ENCODE data around the gene ANAPC16. TPM values are rescaled to one million over a fixed set of nuclear protein-coding genes. Genes with fewer than 3 reads are reported as not detected.
"Not testable (repeated sequence)": the region's sequence is repeated elsewhere in the genome, so short reads cannot be mapped to it uniquely, and the experiment has no call there.

ANAPC16 gene
- total and polyA plus RNA-seq, 2 donors (not counting 1 experiment from before 2014, with no cell fraction given) = 104 to 132 TPM

DNA sequence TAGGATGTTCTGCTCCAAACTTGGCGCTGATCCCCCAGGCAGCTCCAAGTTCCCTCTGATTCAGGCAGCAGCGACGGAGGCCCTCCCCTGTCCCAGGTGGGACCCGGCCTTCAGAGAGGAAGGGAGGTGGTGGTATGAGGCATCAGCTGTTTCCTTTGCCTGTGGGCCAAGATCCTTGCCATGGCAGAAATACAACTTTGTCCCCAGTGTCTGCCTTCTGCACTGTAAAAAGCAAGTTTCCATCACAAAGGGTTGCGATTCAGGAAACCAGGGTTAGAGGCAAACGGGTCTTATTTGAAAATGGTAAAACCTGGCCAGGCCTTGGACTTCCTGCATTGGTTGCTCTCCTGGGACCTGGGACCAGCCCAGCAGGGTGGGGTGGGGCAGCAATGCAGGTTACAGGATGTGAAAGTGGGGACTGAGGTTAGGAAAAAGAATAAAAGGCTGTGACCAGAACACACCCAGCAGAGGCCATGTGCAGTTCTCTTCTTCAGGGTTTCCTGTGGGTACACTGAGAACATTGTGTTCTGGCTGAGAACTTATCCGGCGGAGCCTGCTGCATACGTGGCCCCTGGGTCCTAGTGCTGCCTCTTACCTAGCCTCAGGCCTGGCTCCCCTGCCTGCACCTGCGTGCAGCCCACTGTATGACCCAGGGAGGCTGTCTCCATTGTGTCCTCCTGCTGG, 32.8 kb downstream of the ANAPC16 start:
- whole genome bisulfite sequencing (ENCODE audit: insufficient coverage) = 0% methylated on average over 10 of the region's 10 CpGs
- H3K27ac Mint-ChIP-seq = peak overlapping the region; percentile 98
- POLR2A ChIA-PET = interaction anchor here (0.6 to 5.6 kb wide), 14 partner anchors 9 to 178 kb away, joined by 3 to 29 read pairs (median 6); partner anchors contain the start of genes ANAPC16, ASCC1 and DDIT4
- no peaks in the 10 kb centered on the region for H3K27me3 Mint-ChIP-seq
- TF ChIP-seq EZH2 (IDR thresholded peaks at IDR 0.05; ENCODE audit: borderline replicate concordance, insufficient read depth, low read depth, low read length, poor library complexity, severe bottlenecking) = no peak
- H3K9ac ChIP-seq (ENCODE audit: low read length) = peak overlapping the region; percentile 40
- H3K4me2 ChIP-seq (replicated peaks; ENCODE audit: low read depth, low read length, poor library complexity, severe bottlenecking) = peak overlapping the region; percentile 80
- H3K4me1 ChIP-seq (ENCODE audit: control insufficient read depth in 2 of 2, insufficient read depth in 2 of 2, low read length in 2 of 2) = peaks cover 78 to 83% of the 10 kb centered on the region in 2 donors
- no peaks in the 10 kb centered on the region for H4K20me1 ChIP-seq (ENCODE audit: control insufficient read depth, insufficient read depth, low read length, poor library complexity, severe bottlenecking)
- CTCF ChIA-PET = interaction anchor here (0.5 to 2.5 kb wide), 21 partner anchors 12 to 200 kb away, joined by 3 to 22 read pairs (median 5); partner anchors contain the start of gene DDIT4
- intact Hi-C loops (cut with micrococcal nuclease) = loop anchor here (1.0 kb wide), 7 partner anchors 9 to 412 kb away; partner anchors contain the start of gene DDIT4
- H3K27ac ChIP-seq (ENCODE audit: low read length in 2 of 2) = peak overlapping the region; percentile 76 to 81
- H3K4me1 Mint-ChIP-seq = peaks cover 80% of the 10 kb centered on the region
- ATAC-seq (ENCODE audit: low read depth) (peak; percentile 76), DNase-seq (peak; percentile 85)
- H3K36me3 ChIP-seq (replicated peaks in 1 of 2; ENCODE audit: control extremely low read depth in 1 of 2, control insufficient read depth in 1 of 2, extremely low read depth in 1 of 2, insufficient read depth in 2 of 2, low read length in 1 of 2) = no peaks in the 10 kb centered on the region
- peak overlapping the region in 4 of 5 experiments; percentile 26 to 49 (median 44) for H3K4me3 ChIP-seq (ENCODE audit: control extremely low read depth in 1 of 5, extremely low read depth in 1 of 5, insufficient read depth in 1 of 5, low read depth in 2 of 5, low read length in 4 of 5)
- H2AFZ ChIP-seq (ENCODE audit: insufficient read depth, low read depth, low read length, poor library complexity, severe bottlenecking) = peak overlapping the region; percentile 50
- H3K4me3 Mint-ChIP-seq = peak overlapping the region; percentile 91
- H3K9me3 ChIP-seq (ENCODE audit: control extremely low read depth in 1 of 3, control insufficient read depth in 2 of 3, insufficient read depth in 1 of 3, low read length in 2 of 3) = peaks cover 0 to 3% (median 0%) of the 10 kb centered on the region in 3 donors
- H3K79me2 ChIP-seq (ENCODE audit: control insufficient read depth, insufficient read depth, low read length) = peaks cover 8% of the 10 kb centered on the region
- H3K27me3 ChIP-seq (replicated peaks in 1 of 4; ENCODE audit: control extremely low read depth in 1 of 4, control insufficient read depth in 3 of 4, insufficient read depth in 4 of 4, low read length in 3 of 4) = no peaks in the 10 kb centered on the region
- H3K9me3 Mint-ChIP-seq (ENCODE audit: insufficient read depth) = no peaks in the 10 kb centered on the region

DNA sequence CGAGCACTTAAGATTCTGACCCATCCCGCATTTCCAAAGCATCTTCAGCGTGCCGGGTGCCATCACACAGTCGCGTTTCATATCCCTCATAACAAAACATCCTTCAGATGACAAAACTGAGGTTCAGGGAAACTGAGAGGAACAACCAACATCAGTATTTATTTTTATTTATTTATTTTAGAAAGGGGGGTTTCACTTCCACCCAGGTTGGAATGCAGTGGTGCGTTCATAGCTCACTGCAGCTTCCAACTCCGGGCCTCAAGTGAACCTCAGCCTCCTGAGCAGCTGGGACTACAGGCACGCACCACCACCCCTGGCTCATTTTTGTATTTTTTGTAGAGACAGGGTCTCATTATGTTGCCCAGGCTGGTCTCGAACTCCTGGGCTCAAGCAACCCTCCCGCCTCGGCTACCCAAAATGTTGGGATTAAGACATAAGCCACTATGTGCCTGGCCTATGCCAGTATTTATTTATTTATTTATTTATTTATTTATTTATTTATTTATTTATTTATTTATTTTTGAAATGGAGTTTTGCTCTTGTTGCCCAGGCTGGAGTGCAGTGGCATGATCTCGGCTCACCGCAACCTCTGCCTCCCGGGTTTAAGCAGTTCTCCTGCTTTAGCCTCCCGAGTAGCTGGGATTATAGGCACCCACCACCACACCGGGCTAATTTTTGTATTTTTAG, 33.5 kb downstream of the ANAPC16 start:
- H3K4me1 ChIP-seq (ENCODE audit: control insufficient read depth in 2 of 2, insufficient read depth in 2 of 2, low read length in 2 of 2) = peaks cover 78 to 83% of the 10 kb centered on the region in 2 donors
- ChIA-PET POLR2A (interaction anchor here (0.6 to 5.6 kb wide), 5 partner anchors 20 to 162 kb away, joined by 3 to 29 read pairs (median 7); no protein-coding TSS in a partner anchor), CTCF (interaction anchor here (0.6 to 2.2 kb wide), 4 partner anchors 48 to 94 kb away, joined by 3 to 6 read pairs (median 4); no protein-coding TSS in a partner anchor)
- H4K20me1 ChIP-seq (ENCODE audit: control insufficient read depth, insufficient read depth, low read length, poor library complexity, severe bottlenecking); DNase-seq; H3K36me3 ChIP-seq (replicated peaks in 1 of 2; ENCODE audit: control extremely low read depth in 1 of 2, control insufficient read depth in 1 of 2, extremely low read depth in 1 of 2, insufficient read depth in 2 of 2, low read length in 1 of 2); intact Hi-C loops (cut with micrococcal nuclease); H3K9me3 ChIP-seq (ENCODE audit: control extremely low read depth in 1 of 3, control insufficient read depth in 2 of 3, insufficient read depth in 1 of 3, low read length in 2 of 3); H3K79me2 ChIP-seq (ENCODE audit: control insufficient read depth, insufficient read depth, low read length); H3K27me3 ChIP-seq (replicated peaks in 1 of 4; ENCODE audit: control extremely low read depth in 1 of 4, control insufficient read depth in 3 of 4, insufficient read depth in 4 of 4, low read length in 3 of 4); H3K27me3 Mint-ChIP-seq; H3K9me3 Mint-ChIP-seq (ENCODE audit: insufficient read depth): not testable (repeated sequence)
- peak overlapping the region in 4 of 5 experiments; percentile 5 to 49 (median 44) for H3K4me3 ChIP-seq (ENCODE audit: control extremely low read depth in 1 of 5, extremely low read depth in 1 of 5, insufficient read depth in 1 of 5, low read depth in 2 of 5, low read length in 4 of 5)
- H3K27ac Mint-ChIP-seq = peak overlapping the region; percentile 98
- H2AFZ ChIP-seq (ENCODE audit: insufficient read depth, low read depth, low read length, poor library complexity, severe bottlenecking) = peak overlapping the region; percentile 50
- ATAC-seq (ENCODE audit: low read depth) = peak; percentile 4
- H3K27ac ChIP-seq (ENCODE audit: low read length in 2 of 2) = peak overlapping the region; percentile 76 to 81
- peak overlapping the region; percentile 80 for H3K4me2 ChIP-seq (replicated peaks; ENCODE audit: low read depth, low read length, poor library complexity, severe bottlenecking)
- 30% methylated on average over 4 of the region's 17 CpGs for WGBS (ENCODE audit: insufficient coverage)
- H3K4me3 Mint-ChIP-seq = peak overlapping the region; percentile 91
- peaks cover 75% of the 10 kb centered on the region for H3K4me1 Mint-ChIP-seq
- peak overlapping the region; percentile 40 for H3K9ac ChIP-seq (ENCODE audit: low read length)

Measured in B cell (primary cell).